Ishikawa (cell line): ENCODE measurements around the gene DLD.

Experiments
- CEBPB ChIP-seq: IDR thresholded peaks from 2 replicates; pipeline ENCODE4 v1.6.1; 2012
- CREB1 ChIP-seq: IDR thresholded peaks from 2 replicates; pipeline ENCODE4 v1.6.1; 2012; ENCODE audit warnings: low read depth
- EGR1 ChIP-seq: IDR thresholded peaks from 2 replicates; pipeline ENCODE4 v1.6.1; 2012
- EP300 ChIP-seq: IDR thresholded peaks from 2 replicates; pipeline ENCODE4 v1.6.1; 2012; ENCODE audit warnings: borderline replicate concordance
- FOXM1 ChIP-seq: IDR thresholded peaks from 2 replicates; pipeline ENCODE4 v1.6.1; 2012; ENCODE audit warnings: low read depth, borderline replicate concordance
- MAX ChIP-seq: IDR thresholded peaks from 2 replicates; pipeline ENCODE4 v1.6.1; 2012
- NFIC ChIP-seq: IDR thresholded peaks from 2 replicates; pipeline ENCODE4 v1.6.1; 2012
- RAD21 ChIP-seq: IDR thresholded peaks from 2 replicates; pipeline ENCODE4 v1.6.1; 2012; ENCODE audit warnings: low read depth
- REST ChIP-seq: IDR thresholded peaks from 2 replicates; pipeline ENCODE4 v1.6.1; 2012; ENCODE audit warnings: low read depth, mild to moderate bottlenecking
- TAF1 ChIP-seq: IDR thresholded peaks from 2 replicates; pipeline ENCODE4 v1.6.1; 2012; ENCODE audit warnings: low read depth, mild to moderate bottlenecking
- TCF12 ChIP-seq: IDR thresholded peaks from 2 replicates; pipeline ENCODE4 v1.6.1; 2012; ENCODE audit warnings: low read depth
- TEAD4 ChIP-seq: IDR thresholded peaks from 2 replicates; pipeline ENCODE4 v1.6.1; 2012
- USF1 ChIP-seq: IDR thresholded peaks from 2 replicates; pipeline ENCODE4 v1.6.1; 2012
- YY1 ChIP-seq: IDR thresholded peaks from 2 replicates; pipeline ENCODE4 v1.6.1; 2012; ENCODE audit warnings: low read depth
- ZBTB7A ChIP-seq: IDR thresholded peaks from 2 replicates; pipeline ENCODE4 v1.6.1; 2012; ENCODE audit warnings: low read depth

Gene DLD

GRCh38 chr7:107944411-107945169, 53.6 kb downstream of the DLD start:
- no peak for TF ChIP-seq CREB1
- TF ChIP-seq NFIC, result no peak

GRCh38 chr7:107945332-107945731, 54.3 kb downstream of the DLD start:
- TF ChIP-seq CEBPB, result no peak
- no peak for TF ChIP-seq RAD21
- TF ChIP-seq EP300, result no peak
- no peak for TF ChIP-seq YY1
- no peak for TF ChIP-seq NFIC

GRCh38 chr7:107946451-107946850, 55.5 kb downstream of the DLD start:
- no peak for TF ChIP-seq TEAD4
- no peak for TF ChIP-seq TCF12
- TF ChIP-seq CREB1, result no peak
- TF ChIP-seq NFIC, result no peak
- TF ChIP-seq FOXM1, result no peak
- TF ChIP-seq RAD21, result no peak
- no peak for TF ChIP-seq CEBPB
- TF ChIP-seq EGR1, result no peak
- TF ChIP-seq YY1, result no peak
- no peak for TF ChIP-seq MAX
- no peak for TF ChIP-seq TAF1
- TF ChIP-seq ZBTB7A, result no peak
- no peak for TF ChIP-seq USF1
- no peak for TF ChIP-seq REST

- TF ChIP-seq ZBTB7A, result no peak
Measured at GRCh38 chr7:107946881-107947280, 55.9 kb downstream of the DLD start.

- no peak for TF ChIP-seq NFIC
- no peak for TF ChIP-seq CREB1
- no peak for TF ChIP-seq EGR1
- TF ChIP-seq YY1, result no peak
- no peak for TF ChIP-seq REST
- TF ChIP-seq USF1, result no peak
- TF ChIP-seq EP300, result no peak
- TF ChIP-seq FOXM1, result no peak
- no peak for TF ChIP-seq RAD21
- no peak for TF ChIP-seq CEBPB
- TF ChIP-seq TEAD4, result no peak
- TF ChIP-seq TAF1, result no peak
- no peak for TF ChIP-seq MAX
Measured at GRCh38 chr7:107948645-107949442, 57.9 kb downstream of the DLD start.

- no peak for TF ChIP-seq TCF12
Measured at GRCh38 chr7:107949443-107949935, 58.5 kb downstream of the DLD start.
